Ovary (tissue), 3 donors: ENCODE results near the gene FBXO38.

Experiments used
- POLR2A ChIP-seq: fragments of 450-650 bp; IDR thresholded peaks from one replicate; pipeline ENCODE4 v1.6.1; 2017; ENCODE audit warnings: antibody characterized with exemption, mild to moderate bottlenecking, moderate library complexity
- TF ChIP-seq, protein P1 (sequence below), 3 donors: fragments of 450-650 bp in 2 of 3; fragments of 200-600 bp in 1 of 3; IDR thresholded peaks; one replicate each; pipeline versions ENCODE4 v1.5.1 to v1.8.0; 2016 to 2022; ENCODE audit warnings: antibody characterized with exemption in 3 of 3, mild to moderate bottlenecking in 1 of 3
- donor health status: DM: no; HTN: no; CAD: no.

DNA sequence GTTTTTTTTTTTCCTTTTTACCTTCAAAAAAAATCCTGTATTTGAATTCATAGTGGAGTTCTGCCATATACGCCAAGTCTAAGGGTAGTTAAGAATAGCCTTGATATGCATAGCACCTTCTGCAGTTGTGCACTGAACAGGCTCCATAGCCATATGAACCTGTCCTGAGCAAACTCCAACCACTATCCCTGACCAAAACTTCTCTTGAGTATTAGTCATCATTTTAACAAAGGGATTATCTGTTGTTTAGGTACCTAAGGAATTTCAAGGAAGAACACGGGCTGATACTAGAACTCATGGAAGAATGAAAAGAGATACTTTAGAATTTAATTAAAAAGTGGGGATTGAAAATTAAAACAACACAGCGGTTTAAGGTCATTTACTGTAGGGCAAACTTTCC, 1.9 kb upstream of the FBXO38 start:
- TF ChIP-seq, protein P1, sequence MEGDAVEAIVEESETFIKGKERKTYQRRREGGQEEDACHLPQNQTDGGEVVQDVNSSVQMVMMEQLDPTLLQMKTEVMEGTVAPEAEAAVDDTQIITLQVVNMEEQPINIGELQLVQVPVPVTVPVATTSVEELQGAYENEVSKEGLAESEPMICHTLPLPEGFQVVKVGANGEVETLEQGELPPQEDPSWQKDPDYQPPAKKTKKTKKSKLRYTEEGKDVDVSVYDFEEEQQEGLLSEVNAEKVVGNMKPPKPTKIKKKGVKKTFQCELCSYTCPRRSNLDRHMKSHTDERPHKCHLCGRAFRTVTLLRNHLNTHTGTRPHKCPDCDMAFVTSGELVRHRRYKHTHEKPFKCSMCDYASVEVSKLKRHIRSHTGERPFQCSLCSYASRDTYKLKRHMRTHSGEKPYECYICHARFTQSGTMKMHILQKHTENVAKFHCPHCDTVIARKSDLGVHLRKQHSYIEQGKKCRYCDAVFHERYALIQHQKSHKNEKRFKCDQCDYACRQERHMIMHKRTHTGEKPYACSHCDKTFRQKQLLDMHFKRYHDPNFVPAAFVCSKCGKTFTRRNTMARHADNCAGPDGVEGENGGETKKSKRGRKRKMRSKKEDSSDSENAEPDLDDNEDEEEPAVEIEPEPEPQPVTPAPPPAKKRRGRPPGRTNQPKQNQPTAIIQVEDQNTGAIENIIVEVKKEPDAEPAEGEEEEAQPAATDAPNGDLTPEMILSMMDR (IDR thresholded peaks at IDR 0.05): no peak
- TF ChIP-seq POLR2A: no peak
